Neuronal stem cell (in vitro differentiated cells): ENCODE data around the gene MASP2.
A peak's percentile ranks its signal among the peaks of the same experiment; 100 is the strongest.

Experiments used
- DNase-seq: peaks from one replicate; pipeline ENCODE4 v3.0.0-alpha.2; 2013; ENCODE audit warnings: low spot score
- H2AFZ ChIP-seq: one replicate; pipeline ENCODE4 v1.6.1; 2013; ENCODE audit warnings: mild to moderate bottlenecking, low read length, inconsistent platforms
- H2AK5ac ChIP-seq: 2 replicates; pipeline ENCODE4 v1.6.1; 2013; ENCODE audit warnings: low read depth, mild to moderate bottlenecking, inconsistent platforms, low read length, moderate library complexity, mixed read lengths
- H2BK120ac ChIP-seq: 2 replicates; pipeline ENCODE4 v1.6.1; 2013; ENCODE audit warnings: low read depth, mild to moderate bottlenecking, inconsistent platforms, low read length, moderate library complexity, mixed read lengths
- H2BK12ac ChIP-seq: one replicate; pipeline ENCODE4 v1.6.1; 2013; ENCODE audit warnings: low read length, inconsistent platforms
- H2BK15ac ChIP-seq: 2 replicates; pipeline ENCODE4 v1.6.1; 2013; ENCODE audit warnings: mild to moderate bottlenecking, low read length, inconsistent platforms, mixed read lengths
- H2BK5ac ChIP-seq: one replicate; pipeline ENCODE4 v1.6.1; 2013; ENCODE audit warnings: inconsistent platforms, mild to moderate bottlenecking, low read length, moderate library complexity
- H3K14ac ChIP-seq: one replicate; pipeline ENCODE4 v1.6.1; 2013; ENCODE audit warnings: low read length, inconsistent platforms
- H3K18ac ChIP-seq: 2 replicates; pipeline ENCODE4 v1.6.1; 2013; ENCODE audit warnings: low read length, inconsistent platforms
- H3K23ac ChIP-seq: 2 replicates; pipeline ENCODE4 v1.6.1; 2013; ENCODE audit warnings: low read depth, mild to moderate bottlenecking, mixed read lengths, low read length, inconsistent platforms; ENCODE audit not compliant: poor library complexity
- H3K27ac ChIP-seq: replicated peaks from 3 replicates; pipeline ENCODE4 v1.5.1; 2013; ENCODE audit warnings: low read length, inconsistent platforms
- H3K27me3 ChIP-seq, 3 experiments: 2 replicates each; pipeline ENCODE4 v1.6.1; 2013; ENCODE audit warnings: low read length in 3 of 3, mild to moderate bottlenecking in 2 of 3, inconsistent platforms in 1 of 3, low read depth in 1 of 3, mixed read lengths in 1 of 3, moderate library complexity in 1 of 3; ENCODE audit not compliant: control insufficient read depth in 3 of 3, insufficient read depth in 3 of 3
- H3K36me3 ChIP-seq, 2 donors: replicated peaks in 1 of 2; 2 replicates each; pipeline ENCODE4 v1.6.1; 2013; ENCODE audit warnings: low read length in 2 of 2; ENCODE audit not compliant: control insufficient read depth in 2 of 2, insufficient read depth in 2 of 2
- H3K4ac ChIP-seq: 2 replicates; pipeline ENCODE4 v1.6.1; 2013; ENCODE audit warnings: inconsistent platforms, mild to moderate bottlenecking, low read length, moderate library complexity
- H3K4me1 ChIP-seq, 2 donors: 1 replicate in 1 of 2; 2 replicates in 1 of 2; pipeline ENCODE4 v1.6.1; 2013; ENCODE audit warnings: low read length in 2 of 2, low read depth in 1 of 2; ENCODE audit not compliant: control insufficient read depth in 2 of 2, insufficient read depth in 1 of 2
- H3K4me2 ChIP-seq: one replicate; pipeline ENCODE4 v1.6.1; 2013; ENCODE audit warnings: mild to moderate bottlenecking, low read length, inconsistent platforms; ENCODE audit not compliant: insufficient read depth, poor library complexity, severe bottlenecking
- H3K4me3 ChIP-seq, 2 donors: 2 replicates each; pipeline ENCODE4 v1.5.1; 2013; ENCODE audit warnings: low read length in 2 of 2, mild to moderate bottlenecking in 2 of 2, inconsistent platforms in 1 of 2, moderate library complexity in 1 of 2
- H3K79me1 ChIP-seq: one replicate; pipeline ENCODE4 v1.6.1; 2013; ENCODE audit warnings: low read depth, mild to moderate bottlenecking, inconsistent platforms, low read length, moderate library complexity
- H3K9ac ChIP-seq: one replicate; pipeline ENCODE4 v1.6.1; 2013; ENCODE audit warnings: mild to moderate bottlenecking, low read depth, low read length, inconsistent platforms; ENCODE audit not compliant: poor library complexity
- H3K9me3 ChIP-seq, 2 donors: replicated peaks in 1 of 2; 2 replicates each; pipeline versions ENCODE3 to v1.6.1; 2013; ENCODE audit warnings: low read length in 2 of 2, mild to moderate bottlenecking in 2 of 2, inconsistent platforms in 1 of 2, low read depth in 1 of 2, mixed read lengths in 1 of 2, moderate library complexity in 1 of 2; ENCODE audit not compliant: control insufficient read depth in 2 of 2, insufficient read depth in 1 of 2
- H4K8ac ChIP-seq: one replicate; pipeline ENCODE4 v1.6.1; 2013; ENCODE audit warnings: low read depth, mild to moderate bottlenecking, inconsistent platforms, low read length, moderate library complexity
- H4K91ac ChIP-seq: one replicate; pipeline ENCODE4 v1.6.1; 2013; ENCODE audit warnings: low read length, low read depth, mild to moderate bottlenecking, inconsistent platforms; ENCODE audit not compliant: poor library complexity
- WGBS, 2 donors: extraction: QIAGEN DNeasy Blood & Tissue Kit; methylation state at CpG; one replicate each; pipeline ENCODE4 v1.1.7; 2013; ENCODE audit warnings: missing lambda C conversion rate in 2 of 2, mixed read lengths in 1 of 2; ENCODE audit not compliant: insufficient read length in 2 of 2, insufficient replicate concordance in 1 of 2; ENCODE audit errors: extremely low coverage in 2 of 2; 5-methylcytosine and 5-hydroxymethylcytosine counted together

The MASP2 gene

DNA sequence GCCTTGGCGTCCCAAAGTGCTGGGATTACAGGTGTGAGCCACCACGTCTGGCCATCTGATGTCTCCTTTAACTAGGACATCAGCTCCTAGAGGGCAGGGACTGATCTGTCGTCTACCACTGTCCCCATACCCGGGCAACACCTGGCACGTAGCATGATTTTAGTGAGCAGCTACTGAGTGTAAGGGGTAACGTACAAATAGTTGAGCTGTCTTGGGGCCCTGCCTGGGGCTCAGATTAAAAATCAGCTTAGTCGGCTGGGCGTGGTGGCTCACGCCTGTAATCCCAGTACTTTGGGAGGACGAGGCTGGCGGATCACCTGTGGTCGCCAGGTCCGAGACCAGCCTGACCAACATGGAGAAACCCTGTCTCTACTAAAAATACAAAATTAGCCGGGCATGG lies 11.0 kb upstream of the MASP2 start:
- H3K14ac ChIP-seq = no peak overlapping the region
- no peak overlapping the region for H2BK15ac ChIP-seq
- H3K4me1 ChIP-seq = peaks cover 10 to 17% of the 10 kb centered on the region in 2 donors
- no peak overlapping the region for H4K8ac ChIP-seq
- peak overlapping the region; percentile 27 for H3K23ac ChIP-seq
- H3K9me3 ChIP-seq = no peaks in the 10 kb centered on the region
- no peak overlapping the region for H3K4me2 ChIP-seq
- no CpG with 5 or more reads among the region's 14 CpGs for WGBS, 2 donors
- H3K27ac ChIP-seq = no peak overlapping the region
- H3K4me3 ChIP-seq = no peak overlapping the region
- H2BK12ac ChIP-seq = no peak overlapping the region
- H2AFZ ChIP-seq = no peak overlapping the region
- no peak overlapping the region for H3K4ac ChIP-seq
- H3K9ac ChIP-seq = no peak overlapping the region
- H3K79me1 ChIP-seq = peaks cover 4% of the 10 kb centered on the region
- no peak overlapping the region for H2AK5ac ChIP-seq
- DNase-seq = no peak
- H3K27me3 ChIP-seq = no peaks in the 10 kb centered on the region
- no peak overlapping the region for H3K18ac ChIP-seq
- no peak overlapping the region for H2BK120ac ChIP-seq
- H4K91ac ChIP-seq = no peak overlapping the region
- H3K36me3 ChIP-seq = peaks cover 10 to 55% of the 10 kb centered on the region in 2 donors
- H2BK5ac ChIP-seq = no peak overlapping the region

DNA sequence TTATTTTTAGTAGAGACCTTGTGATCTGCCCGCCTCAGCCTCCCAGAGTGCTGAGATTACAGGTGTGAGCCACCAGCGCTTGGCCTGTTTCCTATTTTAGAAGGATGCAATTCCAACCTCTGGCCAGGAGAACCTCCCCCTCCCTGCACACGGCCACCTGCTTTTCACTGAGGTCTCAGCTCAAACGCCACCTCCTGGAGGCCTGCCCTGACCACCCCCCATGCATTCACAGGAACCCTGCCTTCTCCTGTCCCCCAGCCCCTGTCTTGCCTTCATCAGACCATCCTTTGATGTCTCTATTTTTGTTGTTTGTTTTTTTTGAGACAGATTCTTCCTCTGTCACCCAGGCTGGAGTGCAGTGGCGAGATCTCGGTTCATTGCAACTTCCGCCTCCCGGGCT lies 10.4 kb upstream of the MASP2 start:
- Histone ChIP-seq H3K27ac (no peak overlapping the region), H2AK5ac (no peak overlapping the region), H2BK12ac (no peak overlapping the region), H4K91ac (no peak overlapping the region), H3K4me3 (no peak overlapping the region), H2BK15ac (no peak overlapping the region), H3K14ac (no peak overlapping the region), H2AFZ (no peak overlapping the region), H4K8ac (no peak overlapping the region), H2BK120ac (no peak overlapping the region), H3K18ac (no peak overlapping the region), H3K36me3 (peaks cover 10 to 50% of the 10 kb centered on the region in 2 donors), H3K79me1 (peaks cover 4% of the 10 kb centered on the region), H3K4me2 (no peak overlapping the region), H3K4me1 (peaks cover 10 to 22% of the 10 kb centered on the region in 2 donors), H3K9me3 (no peaks in the 10 kb centered on the region), H2BK5ac (no peak overlapping the region), H3K4ac (no peak overlapping the region), H3K9ac (no peak overlapping the region), H3K23ac (no peak overlapping the region), H3K27me3 (no peaks in the 10 kb centered on the region)
- WGBS, 2 donors = no CpG with 5 or more reads among the region's 8 CpGs
- DNase-seq = no peak

DNA sequence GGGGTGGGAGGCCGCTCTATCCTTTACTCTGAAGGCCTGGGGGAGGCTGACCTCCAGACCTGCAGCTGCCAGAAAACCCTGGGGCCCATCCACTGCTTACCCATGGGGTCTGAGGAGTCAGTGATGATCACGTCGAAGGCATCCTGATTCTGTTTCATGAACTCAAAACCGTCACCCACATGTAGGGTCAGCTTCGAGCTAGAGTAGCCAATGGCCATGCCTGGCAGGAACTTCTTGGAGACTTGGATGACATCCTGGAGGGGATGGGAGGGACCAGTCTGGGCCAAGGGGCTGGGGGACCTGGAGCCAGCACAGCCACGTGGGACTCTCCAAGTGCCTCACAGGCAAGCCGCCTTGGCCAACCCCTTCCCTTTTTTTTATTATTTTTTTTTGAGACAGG lies 9.5 kb upstream of the MASP2 start:
- H3K27ac ChIP-seq = no peak overlapping the region
- DNase-seq = no peak
- no peak overlapping the region for H3K4me3 ChIP-seq
- H3K36me3 ChIP-seq = peaks cover 10 to 46% of the 10 kb centered on the region in 2 donors
- H3K9me3 ChIP-seq = no peaks in the 10 kb centered on the region
- no peak overlapping the region for H2BK12ac ChIP-seq
- peaks cover 4% of the 10 kb centered on the region for H3K79me1 ChIP-seq
- H3K14ac ChIP-seq = no peak overlapping the region
- no peak overlapping the region for H2BK15ac ChIP-seq
- H4K91ac ChIP-seq = no peak overlapping the region
- no peak overlapping the region for H2AK5ac ChIP-seq
- no peak overlapping the region for H3K18ac ChIP-seq
- H2BK5ac ChIP-seq = no peak overlapping the region
- no peak overlapping the region for H3K9ac ChIP-seq
- no peak overlapping the region for H4K8ac ChIP-seq
- no peak overlapping the region for H2AFZ ChIP-seq
- peaks cover 10 to 22% of the 10 kb centered on the region in 2 donors for H3K4me1 ChIP-seq
- H3K23ac ChIP-seq = no peak overlapping the region
- no CpG with 5 or more reads among the region's 7 CpGs for WGBS, 2 donors
- no peaks in the 10 kb centered on the region for H3K27me3 ChIP-seq
- no peak overlapping the region for H3K4me2 ChIP-seq
- H3K4ac ChIP-seq = no peak overlapping the region
- H2BK120ac ChIP-seq = no peak overlapping the region

DNA sequence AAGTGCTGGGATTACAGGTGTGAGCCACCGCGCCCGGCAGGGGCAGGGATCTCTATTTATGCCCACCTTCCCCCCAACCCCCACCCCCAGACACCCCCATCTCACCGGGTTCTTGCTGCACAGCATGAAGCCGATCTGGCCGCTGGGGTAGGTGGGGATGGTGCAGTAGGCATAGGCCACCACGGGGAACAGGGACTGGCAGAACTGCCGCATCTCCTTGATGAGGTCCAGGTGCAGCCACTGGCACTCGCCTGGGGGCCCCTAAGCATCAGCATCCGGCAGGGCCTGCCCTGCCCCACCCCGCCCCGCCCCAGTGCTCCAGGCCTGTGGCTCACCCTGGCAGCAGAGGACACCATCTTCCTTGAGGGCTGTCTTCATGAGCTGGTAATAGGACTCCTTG lies 8.6 kb upstream of the MASP2 start:
- no peak overlapping the region for H2AK5ac ChIP-seq
- H3K27me3 ChIP-seq = no peaks in the 10 kb centered on the region
- H3K4ac ChIP-seq = no peak overlapping the region
- no peak overlapping the region for H3K4me2 ChIP-seq
- H3K23ac ChIP-seq = no peak overlapping the region
- no peak overlapping the region for H3K4me3 ChIP-seq
- DNase-seq = no peak
- H2BK5ac ChIP-seq = no peak overlapping the region
- H4K8ac ChIP-seq = no peak overlapping the region
- no peak overlapping the region for H3K27ac ChIP-seq
- peaks cover 4% of the 10 kb centered on the region for H3K79me1 ChIP-seq
- H3K4me1 ChIP-seq = peaks cover 7 to 19% of the 10 kb centered on the region in 2 donors
- no peak overlapping the region for H4K91ac ChIP-seq
- no peak overlapping the region for H2BK12ac ChIP-seq
- no peak overlapping the region for H3K14ac ChIP-seq
- H3K18ac ChIP-seq = no peak overlapping the region
- H2BK120ac ChIP-seq = no peak overlapping the region
- H2AFZ ChIP-seq = no peak overlapping the region
- WGBS, 2 donors = no CpG with 5 or more reads among the region's 12 CpGs
- no peak overlapping the region for H3K9ac ChIP-seq
- H3K9me3 ChIP-seq = no peaks in the 10 kb centered on the region
- peaks cover 10 to 46% of the 10 kb centered on the region in 2 donors for H3K36me3 ChIP-seq
- no peak overlapping the region for H2BK15ac ChIP-seq
